ENCODE data around the gene RBM10.

DNA sequence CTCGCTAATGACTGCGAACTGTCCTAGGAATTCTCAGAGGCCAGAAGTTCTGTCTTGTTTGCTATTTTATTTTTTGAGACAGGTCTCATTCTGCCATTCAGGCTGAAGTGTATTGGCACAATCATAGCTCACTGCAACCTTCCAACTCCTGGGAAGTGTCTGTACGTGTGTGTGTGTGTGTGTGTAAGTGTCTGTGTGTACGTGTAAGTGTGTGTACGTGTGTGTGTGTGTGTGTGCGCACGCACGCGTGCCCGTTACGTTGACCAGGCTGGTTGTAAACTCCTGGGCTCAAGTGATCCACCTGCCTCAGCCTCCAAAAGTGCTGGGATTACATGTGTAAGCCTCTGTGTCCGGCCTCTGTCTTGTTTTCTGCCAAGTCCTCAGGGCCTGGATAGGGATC, 63.1 kb downstream of the RBM10 start:
- TF ChIP-seq, protein P1, sequence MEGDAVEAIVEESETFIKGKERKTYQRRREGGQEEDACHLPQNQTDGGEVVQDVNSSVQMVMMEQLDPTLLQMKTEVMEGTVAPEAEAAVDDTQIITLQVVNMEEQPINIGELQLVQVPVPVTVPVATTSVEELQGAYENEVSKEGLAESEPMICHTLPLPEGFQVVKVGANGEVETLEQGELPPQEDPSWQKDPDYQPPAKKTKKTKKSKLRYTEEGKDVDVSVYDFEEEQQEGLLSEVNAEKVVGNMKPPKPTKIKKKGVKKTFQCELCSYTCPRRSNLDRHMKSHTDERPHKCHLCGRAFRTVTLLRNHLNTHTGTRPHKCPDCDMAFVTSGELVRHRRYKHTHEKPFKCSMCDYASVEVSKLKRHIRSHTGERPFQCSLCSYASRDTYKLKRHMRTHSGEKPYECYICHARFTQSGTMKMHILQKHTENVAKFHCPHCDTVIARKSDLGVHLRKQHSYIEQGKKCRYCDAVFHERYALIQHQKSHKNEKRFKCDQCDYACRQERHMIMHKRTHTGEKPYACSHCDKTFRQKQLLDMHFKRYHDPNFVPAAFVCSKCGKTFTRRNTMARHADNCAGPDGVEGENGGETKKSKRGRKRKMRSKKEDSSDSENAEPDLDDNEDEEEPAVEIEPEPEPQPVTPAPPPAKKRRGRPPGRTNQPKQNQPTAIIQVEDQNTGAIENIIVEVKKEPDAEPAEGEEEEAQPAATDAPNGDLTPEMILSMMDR (conservative IDR thresholded peaks at IDR 0.05 in 1 of 2, IDR thresholded peaks at IDR 0.05 in 1 of 2; ENCODE audit: low read depth in 1 of 2, low read length in 2 of 2) = no peak
- TF ChIP-seq EZH2 (IDR thresholded peaks at IDR 0.05; ENCODE audit: low read length, missing control alignments) = no peak

All from fibroblast of lung (primary cell).